Testis (tissue), 3 donors: ENCODE results near the gene RBBP8NL. TPM values are rescaled to one million over a fixed set of nuclear protein-coding genes. Genes with fewer than 3 reads are reported as not detected.

ENCODE experiments used
- DNase-seq: peaks from one replicate; pipeline ENCODE4 v3.0.0-alpha.2; 2019
- H3K27ac ChIP-seq, 2 donors: fragments of 200-600 bp; sonication (generic); one replicate each; pipeline ENCODE4 v1.5.1; 2019
- H3K27me3 ChIP-seq: fragments of 200-600 bp; sonication (generic); one replicate; pipeline ENCODE4 v1.5.1; 2019
- H3K36me3 ChIP-seq: fragments of 200-600 bp; sonication (generic); one replicate; pipeline ENCODE4 v1.5.1; 2017; ENCODE audit warnings: low read depth; ENCODE audit errors: missing control alignments
- H3K4me1 ChIP-seq: fragments of 200-600 bp; sonication (generic); one replicate; pipeline ENCODE4 v1.5.1; 2019
- H3K4me3 ChIP-seq, 2 donors: fragments of 200-600 bp; sonication (generic); one replicate each; pipeline ENCODE4 v1.5.1; 2017 to 2019
- H3K9me3 ChIP-seq: fragments of 200-600 bp; sonication (generic); one replicate; pipeline ENCODE4 v1.5.1; 2017
- POLR2A ChIP-seq: fragments of 450-650 bp; IDR thresholded peaks from one replicate; pipeline ENCODE4 v1.6.1; 2017; ENCODE audit warnings: antibody characterized with exemption, mild to moderate bottlenecking, moderate library complexity
- WGBS, 2 donors: methylation state at CpG; one replicate each; pipeline ENCODE4 v1.1.5; 2018; 5-methylcytosine and 5-hydroxymethylcytosine counted together
- intact Hi-C: fragments of 100-400 bp; cut with DNase I; formaldehyde crosslinking; loops from one replicate; pipeline ENCODE4 v1.15.1; 2023; ENCODE audit warnings: low total_unique reads
- polyA plus RNA-seq: library from polyadenylated mRNA; stranded (reverse); fragments of 350-450 nt; fragmentation: Illumina TruSeq; extraction: RNeasy Lipid Tissue Mini Kit (QIAGEN cat#74804); gene quantifications from one replicate; pipeline ENCODE4 v1.2.3, GENCODE V29; 2014; ENCODE audit warnings: low read depth, low replicate concordance; ENCODE audit not compliant: insufficient read depth
- total RNA-seq, 2 donors: library from RNA; depleted of rRNA; stranded (reverse); fragments of >200 nt; gene quantifications; one replicate each; pipeline ENCODE4 v1.2.3, GENCODE V29; 2016
- TF ChIP-seq, protein P1 (sequence below), 3 experiments: fragments of 450-650 bp in 2 of 3; fragments of 200-600 bp in 1 of 3; sonication (generic) in 1 of 3; IDR thresholded peaks; one replicate each; pipeline ENCODE4 v1.5.1; 2016 to 2019; ENCODE audit warnings: antibody characterized with exemption in 3 of 3, mild to moderate bottlenecking in 2 of 3, moderate library complexity in 1 of 3

Gene RBBP8NL
- total and polyA plus RNA-seq, 3 donors from 2014 or later: 0.81 to 2.8 (median 1.3) TPM

DNA sequence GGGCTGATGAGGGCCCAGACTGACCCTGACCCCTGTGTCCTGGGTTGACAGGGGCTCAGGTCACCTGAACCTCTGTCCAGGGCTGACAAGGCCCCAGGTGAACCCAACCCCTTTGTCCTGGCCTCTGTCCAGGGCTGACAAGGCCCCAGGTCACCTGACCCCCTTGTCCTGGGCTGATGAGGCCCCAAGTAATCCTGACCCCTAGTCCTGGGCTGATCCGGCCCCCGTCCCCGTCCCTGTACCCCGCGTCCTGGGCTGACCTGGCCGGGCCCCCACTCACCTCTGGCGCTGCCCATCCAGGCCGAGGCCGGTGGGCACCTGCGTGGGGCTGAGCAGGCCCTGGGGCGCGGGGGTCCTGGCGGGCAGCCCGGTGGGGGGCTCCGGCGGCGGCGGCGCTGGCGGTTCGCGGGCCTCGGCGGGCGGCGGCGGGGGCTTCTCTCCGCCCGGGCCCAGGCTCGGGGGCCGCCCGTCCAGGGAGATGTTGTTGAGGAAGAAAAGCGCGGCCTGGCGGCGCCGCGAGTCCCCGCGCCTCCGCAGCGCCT lies 20.6 kb downstream of the RBBP8NL start:
- DNase-seq: no peak
- H3K4me1 ChIP-seq: peaks cover 31% of the 10 kb centered on the region
- TF ChIP-seq POLR2A: no peak

DNA sequence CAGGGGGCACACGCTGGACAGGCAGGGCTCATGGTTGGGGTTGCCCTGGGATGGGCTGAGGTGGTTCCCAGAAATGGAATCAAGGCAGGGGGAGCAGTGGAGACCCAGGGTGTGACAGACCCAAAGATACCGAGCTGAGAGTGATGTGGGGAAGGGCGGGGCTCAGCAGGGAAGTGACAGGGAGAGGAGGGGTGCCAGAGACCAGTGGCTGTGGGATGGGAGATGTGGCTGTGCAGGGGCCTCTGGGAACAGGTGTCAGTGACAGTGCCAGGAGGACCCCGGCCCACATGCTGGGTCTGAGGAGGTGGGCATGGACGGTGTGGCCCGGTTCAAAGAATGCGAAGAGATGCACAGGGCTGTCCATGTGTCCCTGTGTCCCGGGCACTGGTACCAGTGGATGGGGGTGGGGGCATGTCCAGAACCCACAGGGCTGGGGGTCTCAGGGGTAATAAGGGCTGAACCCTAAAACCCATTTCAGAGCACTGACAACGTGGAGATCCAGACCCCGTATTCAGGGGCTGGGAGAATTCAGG lies 21.3 kb downstream of the RBBP8NL start:
- Histone ChIP-seq H3K9me3 (no peaks in the 10 kb centered on the region), H3K4me1 (peaks cover 31% of the 10 kb centered on the region)
- intact Hi-C loops: no loop called here

More for the DNA sequence above, 20.6 kb downstream of the RBBP8NL start:
- no peaks in the 10 kb centered on the region for H3K27me3 ChIP-seq
- H3K27ac ChIP-seq: peak overlapping the region in 1 of 2 donors; percentile 64
- no peaks in the 10 kb centered on the region for H3K36me3 ChIP-seq
- H3K9me3 ChIP-seq: no peaks in the 10 kb centered on the region
- 1% methylated on average over 34 of the region's 42 CpGs; no CpG with 5 or more reads in 1 of the 2 donors for WGBS, 2 donors
- H3K4me3 ChIP-seq: peak overlapping the region; percentile 62 to 64
- intact Hi-C loops: no loop called here

DNA sequence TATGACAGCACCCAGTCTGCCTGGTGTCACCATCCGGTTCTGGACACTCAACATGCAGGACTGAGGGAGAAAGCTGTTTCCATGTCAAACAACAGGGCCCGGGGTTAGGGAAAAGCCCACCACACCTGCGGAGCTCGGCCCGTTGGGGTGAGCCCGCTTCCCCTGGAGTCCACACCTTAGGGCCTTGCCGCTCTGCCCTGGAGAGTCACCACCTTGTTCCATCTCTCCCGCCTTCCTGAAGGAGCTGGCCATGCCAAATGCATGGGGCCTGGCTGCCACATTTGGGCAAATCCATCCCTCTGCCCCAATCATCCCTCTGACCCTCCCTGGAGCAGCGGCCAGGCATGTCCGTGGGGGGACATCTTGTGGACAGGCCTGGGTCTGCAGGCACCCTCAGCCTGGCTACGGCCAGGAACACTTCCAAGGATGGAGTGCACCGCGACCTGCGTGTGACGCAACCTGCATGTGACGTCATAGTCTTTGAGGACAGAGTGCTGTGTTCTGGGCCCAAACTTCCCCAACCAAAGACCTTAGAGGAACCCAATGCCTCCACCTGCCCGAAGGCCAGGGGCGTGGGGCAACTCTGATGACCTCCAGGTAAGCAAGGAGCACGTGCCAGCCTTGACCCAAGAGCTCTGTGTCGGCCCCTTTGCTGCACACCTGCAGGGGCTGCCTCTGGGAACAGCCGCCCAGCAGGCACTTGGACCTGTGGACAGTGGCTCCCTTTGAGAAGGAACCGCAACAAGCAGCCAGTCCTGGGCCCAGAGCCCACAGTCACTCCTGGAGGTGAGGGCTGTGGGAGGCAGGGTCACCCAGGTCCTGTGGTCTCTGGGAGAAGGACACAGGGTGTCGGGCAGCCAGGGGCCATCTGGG lies 22.0 kb downstream of the RBBP8NL start:
- H3K9me3 ChIP-seq: no peaks in the 10 kb centered on the region
- no peaks in the 10 kb centered on the region for H3K27me3 ChIP-seq
- H3K4me3 ChIP-seq: no peak overlapping the region
- 61 to 77% methylated on average over 9 to 23 of the region's 23 CpGs for WGBS, 2 donors
- intact Hi-C loops: no loop called here
- peaks cover 28% of the 10 kb centered on the region for H3K4me1 ChIP-seq
- peak; percentile 66 for DNase-seq
- no peak overlapping the region for H3K27ac ChIP-seq
- no peaks in the 10 kb centered on the region for H3K36me3 ChIP-seq
- no peak for TF ChIP-seq POLR2A
- TF ChIP-seq, protein P1, sequence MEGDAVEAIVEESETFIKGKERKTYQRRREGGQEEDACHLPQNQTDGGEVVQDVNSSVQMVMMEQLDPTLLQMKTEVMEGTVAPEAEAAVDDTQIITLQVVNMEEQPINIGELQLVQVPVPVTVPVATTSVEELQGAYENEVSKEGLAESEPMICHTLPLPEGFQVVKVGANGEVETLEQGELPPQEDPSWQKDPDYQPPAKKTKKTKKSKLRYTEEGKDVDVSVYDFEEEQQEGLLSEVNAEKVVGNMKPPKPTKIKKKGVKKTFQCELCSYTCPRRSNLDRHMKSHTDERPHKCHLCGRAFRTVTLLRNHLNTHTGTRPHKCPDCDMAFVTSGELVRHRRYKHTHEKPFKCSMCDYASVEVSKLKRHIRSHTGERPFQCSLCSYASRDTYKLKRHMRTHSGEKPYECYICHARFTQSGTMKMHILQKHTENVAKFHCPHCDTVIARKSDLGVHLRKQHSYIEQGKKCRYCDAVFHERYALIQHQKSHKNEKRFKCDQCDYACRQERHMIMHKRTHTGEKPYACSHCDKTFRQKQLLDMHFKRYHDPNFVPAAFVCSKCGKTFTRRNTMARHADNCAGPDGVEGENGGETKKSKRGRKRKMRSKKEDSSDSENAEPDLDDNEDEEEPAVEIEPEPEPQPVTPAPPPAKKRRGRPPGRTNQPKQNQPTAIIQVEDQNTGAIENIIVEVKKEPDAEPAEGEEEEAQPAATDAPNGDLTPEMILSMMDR (IDR thresholded peaks at IDR 0.05): peak in 2 of 3 experiments; percentile 52 to 55

More for the DNA sequence above, 21.3 kb downstream of the RBBP8NL start:
- Histone ChIP-seq H3K4me3 (peak overlapping the region in 1 of 2 donors; percentile 62), H3K27me3 (no peaks in the 10 kb centered on the region), H3K27ac (no peak overlapping the region), H3K36me3 (no peaks in the 10 kb centered on the region)
- DNase-seq: no peak
- 41 to 66% methylated on average over 9 to 10 of the region's 10 CpGs for WGBS, 2 donors
- TF ChIP-seq, protein P1 (IDR thresholded peaks at IDR 0.05): no peak
- TF ChIP-seq POLR2A: no peak

DNA sequence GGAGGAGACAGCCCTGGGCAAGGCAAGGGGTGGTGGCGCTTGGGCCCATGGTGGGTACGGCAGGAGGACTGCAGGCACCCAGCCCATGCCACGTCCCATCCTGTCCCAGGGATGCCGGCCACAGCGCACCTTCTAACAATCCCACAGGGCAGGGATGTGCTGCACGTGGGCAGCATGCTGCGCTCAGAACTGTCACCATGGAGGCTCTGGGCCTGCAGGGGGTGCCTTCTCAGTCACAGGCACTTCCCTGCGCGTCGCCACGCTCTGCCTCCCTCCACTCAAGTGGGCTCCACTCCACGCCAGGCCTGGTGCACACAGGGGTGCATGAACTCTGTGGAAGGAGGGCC lies 22.6 kb downstream of the RBBP8NL start:
- intact Hi-C loops: no loop called here
- no peaks in the 10 kb centered on the region for H3K9me3 ChIP-seq
- H3K27ac ChIP-seq: no peak overlapping the region
- no peak overlapping the region for H3K4me3 ChIP-seq
- no peaks in the 10 kb centered on the region for H3K27me3 ChIP-seq
- DNase-seq: no peak
- 90 to 94% methylated on average over 12 of the region's 12 CpGs for WGBS, 2 donors
- H3K4me1 ChIP-seq: peaks cover 22% of the 10 kb centered on the region
- no peaks in the 10 kb centered on the region for H3K36me3 ChIP-seq
- TF ChIP-seq POLR2A: no peak
- TF ChIP-seq, protein P1 (IDR thresholded peaks at IDR 0.05): no peak

DNA sequence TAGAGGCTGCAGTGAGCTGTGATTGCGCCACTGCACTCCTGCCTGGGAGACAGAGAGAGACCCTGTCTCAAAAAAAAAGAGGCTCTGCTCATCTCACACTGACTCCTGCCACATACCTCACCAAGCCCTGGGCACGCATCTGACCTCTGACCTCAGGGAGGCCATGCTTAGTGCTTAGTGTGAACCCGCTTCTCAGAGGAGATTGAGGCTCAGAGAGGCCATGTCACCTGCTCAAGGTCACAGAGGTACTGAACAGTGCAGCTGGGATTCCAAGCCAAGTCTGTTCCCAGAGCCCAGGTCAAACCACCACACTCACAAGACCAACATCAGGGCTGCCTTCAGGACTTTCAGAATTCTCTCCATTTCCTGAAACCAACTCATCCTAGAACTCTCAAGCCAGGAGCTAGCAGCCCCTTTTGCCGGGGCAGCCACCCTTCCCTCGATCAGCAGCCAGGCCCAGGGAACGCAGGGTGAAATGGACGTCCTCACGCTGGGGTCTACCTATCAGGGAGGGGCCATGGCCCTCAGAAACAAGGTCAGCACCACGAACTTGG lies 23.1 kb downstream of the RBBP8NL start:
- 78 to 83% methylated on average over 2 to 9 of the region's 9 CpGs for WGBS, 2 donors
- Histone ChIP-seq H3K4me3 (no peak overlapping the region), H3K27ac (no peak overlapping the region), H3K27me3 (no peaks in the 10 kb centered on the region), H3K36me3 (no peaks in the 10 kb centered on the region), H3K9me3 (no peaks in the 10 kb centered on the region), H3K4me1 (peaks cover 20% of the 10 kb centered on the region)
- TF ChIP-seq, protein P1 (IDR thresholded peaks at IDR 0.05): no peak
- TF ChIP-seq POLR2A: no peak
- intact Hi-C loops: no loop called here
- no peak for DNase-seq
